ENCODE data around the gene IL16.

DNA sequence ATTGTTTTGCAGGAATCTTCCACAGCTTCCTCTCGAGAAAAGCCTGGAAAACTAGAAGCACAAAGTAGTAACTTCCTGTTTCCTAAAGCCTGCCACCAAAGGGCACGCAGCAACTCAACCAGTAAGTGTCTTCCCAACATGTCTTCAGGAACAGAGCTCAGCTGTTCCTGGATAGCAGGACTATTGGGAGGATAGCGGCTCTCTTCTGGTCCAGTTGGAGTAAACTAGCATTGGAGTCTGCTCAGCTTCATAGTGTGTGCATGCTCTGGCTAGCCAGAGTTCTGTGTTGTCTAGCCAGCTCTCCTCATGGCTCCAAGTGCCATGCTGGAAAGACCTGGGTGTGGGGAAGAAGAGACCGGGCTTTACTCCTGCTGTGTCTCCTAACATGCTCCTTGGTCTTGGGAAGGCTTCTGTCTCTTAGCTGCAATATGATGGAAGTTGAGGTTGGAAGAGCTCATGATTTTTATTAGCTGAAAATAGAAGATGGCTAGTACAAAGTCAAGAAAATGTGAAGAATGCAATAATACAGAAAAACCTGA, 63.1 kb downstream of the IL16 start:
- TF ChIP-seq, protein P1, sequence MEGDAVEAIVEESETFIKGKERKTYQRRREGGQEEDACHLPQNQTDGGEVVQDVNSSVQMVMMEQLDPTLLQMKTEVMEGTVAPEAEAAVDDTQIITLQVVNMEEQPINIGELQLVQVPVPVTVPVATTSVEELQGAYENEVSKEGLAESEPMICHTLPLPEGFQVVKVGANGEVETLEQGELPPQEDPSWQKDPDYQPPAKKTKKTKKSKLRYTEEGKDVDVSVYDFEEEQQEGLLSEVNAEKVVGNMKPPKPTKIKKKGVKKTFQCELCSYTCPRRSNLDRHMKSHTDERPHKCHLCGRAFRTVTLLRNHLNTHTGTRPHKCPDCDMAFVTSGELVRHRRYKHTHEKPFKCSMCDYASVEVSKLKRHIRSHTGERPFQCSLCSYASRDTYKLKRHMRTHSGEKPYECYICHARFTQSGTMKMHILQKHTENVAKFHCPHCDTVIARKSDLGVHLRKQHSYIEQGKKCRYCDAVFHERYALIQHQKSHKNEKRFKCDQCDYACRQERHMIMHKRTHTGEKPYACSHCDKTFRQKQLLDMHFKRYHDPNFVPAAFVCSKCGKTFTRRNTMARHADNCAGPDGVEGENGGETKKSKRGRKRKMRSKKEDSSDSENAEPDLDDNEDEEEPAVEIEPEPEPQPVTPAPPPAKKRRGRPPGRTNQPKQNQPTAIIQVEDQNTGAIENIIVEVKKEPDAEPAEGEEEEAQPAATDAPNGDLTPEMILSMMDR (IDR thresholded peaks at IDR 0.05) = no peak
- TF ChIP-seq POLR2A (IDR thresholded peaks at IDR 0.05) = no peak
